Esophagus (tissue), 2 donors: ENCODE measurements around the gene INHBE. TPM values are rescaled to one million over a fixed set of nuclear protein-coding genes. Genes with fewer than 3 reads are reported as not detected.

Experiments
- H3K27ac ChIP-seq, 2 donors: one replicate each; pipeline ENCODE4 v1.5.1; 2013; ENCODE audit warnings: low read depth in 2 of 2, mild to moderate bottlenecking in 2 of 2, inconsistent platforms in 1 of 2, low read length in 1 of 2, moderate library complexity in 1 of 2
- H3K27me3 ChIP-seq, 2 donors: one replicate each; pipeline ENCODE4 v1.6.1; 2013; ENCODE audit warnings: low read length in 2 of 2, control low read depth in 1 of 2, mild to moderate bottlenecking in 1 of 2; ENCODE audit not compliant: insufficient read depth in 2 of 2, control insufficient read depth in 1 of 2
- H3K36me3 ChIP-seq, 2 donors: one replicate each; pipeline ENCODE4 v1.6.1; 2013; ENCODE audit warnings: low read length in 1 of 2; ENCODE audit not compliant: control insufficient read depth in 2 of 2, insufficient read depth in 2 of 2
- H3K4me1 ChIP-seq, 2 donors: one replicate each; pipeline ENCODE4 v1.6.1; 2013; ENCODE audit warnings: low read length in 1 of 2; ENCODE audit not compliant: control insufficient read depth in 2 of 2, insufficient read depth in 2 of 2
- H3K4me3 ChIP-seq, 2 donors: one replicate each; pipeline ENCODE4 v1.5.1; 2013; ENCODE audit warnings: low read length in 2 of 2, mild to moderate bottlenecking in 2 of 2, low read depth in 1 of 2, moderate library complexity in 1 of 2
- H3K9me3 ChIP-seq, 2 donors: one replicate each; pipeline ENCODE4 v1.6.1; 2013; ENCODE audit warnings: mild to moderate bottlenecking in 2 of 2, low read depth in 1 of 2, low read length in 1 of 2, moderate library complexity in 1 of 2; ENCODE audit not compliant: control insufficient read depth in 2 of 2, insufficient read depth in 1 of 2
- WGBS, 2 donors: extraction: QIAGEN DNeasy Blood & Tissue Kit; methylation state at CpG; one replicate each; pipeline ENCODE4 v1.1.7; 2013; 5-methylcytosine and 5-hydroxymethylcytosine counted together
- polyA plus RNA-seq, 2 donors: library from polyadenylated mRNA; stranded (reverse); fragments of 200-250 nt; gene quantifications; one replicate each; pipeline ENCODE4 v1.2.3, GENCODE V29; 2013
- donor health status: healthy with polysubstance abuse.
- donor health status: Bipolar disorder and iron deficiency.

INHBE gene
- polyA plus RNA-seq, 2 donors = 0.01 TPM; not detected in 1

GRCh38 chr12:57428965-57429364, 26.1 kb upstream of the INHBE start:
- Histone ChIP-seq H3K27ac (no peak overlapping the region), H3K27me3 (no peaks in the 10 kb centered on the region), H3K4me3 (no peak overlapping the region), H3K4me1 (no peaks in the 10 kb centered on the region), H3K36me3 (peaks cover 0 to 4% of the 10 kb centered on the region in 2 donors), H3K9me3 (no peaks in the 10 kb centered on the region)
- 71 to 73% methylated on average over 6 of the region's 6 CpGs for WGBS, 2 donors

- WGBS, 2 donors = 29% methylated on average over 9 of the region's 9 CpGs
- Histone ChIP-seq H3K4me1 (no peaks in the 10 kb centered on the region), H3K36me3 (peaks cover 0 to 4% of the 10 kb centered on the region in 2 donors), H3K4me3 (peak overlapping the region; percentile 55 to 90), H3K9me3 (no peaks in the 10 kb centered on the region), H3K27me3 (no peaks in the 10 kb centered on the region), H3K27ac (peak overlapping the region; percentile 17 to 95)
Observed at GRCh38 chr12:57429473-57430111, 25.5 kb upstream of the INHBE start.

DNA sequence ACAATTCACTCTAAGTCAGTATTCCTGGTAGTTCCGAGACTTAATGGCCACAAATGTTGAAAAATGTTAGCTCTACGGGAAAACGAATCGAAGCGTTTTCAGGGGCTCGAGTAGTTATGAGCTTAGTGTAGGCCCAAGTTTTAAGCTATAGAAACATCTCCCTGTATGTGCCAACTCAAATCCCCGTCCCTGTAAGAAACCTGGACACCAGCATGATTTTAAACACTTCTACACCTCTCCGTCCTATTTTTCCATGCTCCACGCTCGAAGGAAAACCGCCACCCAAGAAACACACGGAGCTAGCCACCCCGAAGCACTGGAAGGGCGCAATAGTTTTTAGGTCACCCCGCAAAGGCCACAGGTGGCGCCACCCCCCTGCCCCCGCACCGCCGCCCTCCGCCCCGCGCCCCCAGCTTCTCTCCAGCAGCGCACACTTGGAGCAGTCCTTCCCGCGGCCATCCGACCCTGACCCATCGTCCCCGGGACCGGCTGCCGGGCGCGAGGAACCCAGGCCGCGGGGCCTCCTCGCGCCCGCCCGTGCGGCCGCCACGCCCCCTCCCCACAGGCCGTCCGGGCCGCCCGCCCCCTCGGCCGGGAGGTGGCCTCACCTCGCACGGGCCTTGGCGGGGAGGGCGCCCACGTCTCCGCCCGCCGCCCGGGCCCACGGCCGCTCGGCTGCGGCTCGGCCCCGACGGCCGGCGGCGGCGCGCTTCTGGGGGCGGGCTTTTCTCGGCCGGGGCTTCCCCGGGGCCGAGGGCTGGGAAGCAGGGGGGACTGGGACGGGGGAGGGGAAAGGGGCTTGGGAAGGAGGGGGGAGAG, 24.8 kb upstream of the INHBE start:
- Histone ChIP-seq H3K4me1 (no peaks in the 10 kb centered on the region), H3K9me3 (no peaks in the 10 kb centered on the region), H3K36me3 (peaks cover 0 to 3% of the 10 kb centered on the region in 2 donors), H3K27me3 (no peaks in the 10 kb centered on the region), H3K4me3 (peak overlapping the region; percentile 55 to 90), H3K27ac (peak overlapping the region; percentile 94 to 95)
- 1% methylated on average over 72 to 74 of the region's 74 CpGs for WGBS, 2 donors

- Histone ChIP-seq H3K36me3 (no peaks in the 10 kb centered on the region), H3K9me3 (no peaks in the 10 kb centered on the region), H3K27me3 (no peaks in the 10 kb centered on the region), H3K4me1 (no peaks in the 10 kb centered on the region), H3K27ac (peak within 1 kb of the TSS; percentile 94 to 95), H3K4me3 (peak within 1 kb of the TSS; percentile 55 to 90)
- WGBS, 2 donors = 1 to 2% methylated on average over 40 to 41 of the region's 41 CpGs
Observed at GRCh38 chr12:57430931-57431566, 24.1 kb upstream of the INHBE start, which contains the start of gene R3HDM2. R3HDM2 (minus strand) TSS chr12:57431043; CDS start chr12:57310428, 120,615 bp downstream.

DNA sequence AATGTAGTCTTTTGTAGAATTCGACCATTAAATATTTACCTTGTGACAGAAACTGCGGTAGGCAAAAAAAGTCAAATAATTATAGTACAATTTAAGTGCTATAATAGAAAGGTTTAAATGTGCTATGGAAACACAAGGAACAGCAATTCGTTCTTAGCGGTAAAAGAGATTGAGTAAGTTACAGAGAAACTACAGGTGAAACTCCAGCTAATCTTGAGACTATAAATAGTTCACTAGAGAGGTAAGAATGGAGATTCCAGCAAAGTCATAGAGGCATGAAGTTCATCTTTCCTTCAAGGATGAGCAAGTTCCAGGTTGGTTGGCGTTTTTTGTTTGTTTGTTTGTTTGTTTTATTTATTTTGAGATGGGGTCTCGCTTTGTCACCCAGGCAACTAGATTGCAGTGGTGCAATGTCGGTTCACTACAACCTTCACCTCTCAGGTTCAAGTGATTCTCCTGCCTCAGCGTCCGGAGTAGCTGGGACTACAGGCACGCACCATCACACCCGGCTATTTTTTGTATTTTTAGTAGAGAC, 23.4 kb upstream of the INHBE start:
- Histone ChIP-seq H3K4me3 (peak overlapping the region in 1 of 2 donors; percentile 90), H3K27me3 (no peaks in the 10 kb centered on the region), H3K9me3 (no peaks in the 10 kb centered on the region), H3K4me1 (no peaks in the 10 kb centered on the region), H3K36me3 (no peaks in the 10 kb centered on the region), H3K27ac (no peak overlapping the region)
- WGBS, 2 donors = 77 to 80% methylated on average over 11 of the region's 11 CpGs

GRCh38 chr12:57433370-57433769, 21.7 kb upstream of the INHBE start:
- no peak overlapping the region for H3K27ac ChIP-seq
- no peak overlapping the region for H3K4me3 ChIP-seq
- no peaks in the 10 kb centered on the region for H3K27me3 ChIP-seq
- no peaks in the 10 kb centered on the region for H3K36me3 ChIP-seq
- no peaks in the 10 kb centered on the region for H3K9me3 ChIP-seq
- H3K4me1 ChIP-seq = no peaks in the 10 kb centered on the region
- WGBS, 2 donors = 81 to 92% methylated on average over 3 of the region's 3 CpGs

- Histone ChIP-seq H3K36me3 (no peaks in the 10 kb centered on the region), H3K4me3 (no peak within 1 kb of the TSS), H3K9me3 (no peaks in the 10 kb centered on the region), H3K27ac (no peak within 1 kb of the TSS), H3K27me3 (no peaks in the 10 kb centered on the region), H3K4me1 (no peaks in the 10 kb centered on the region)
- 70 to 73% methylated on average over 8 of the region's 8 CpGs for WGBS, 2 donors
Observed at GRCh38 chr12:57434517-57435223, 20.4 kb upstream of the INHBE start, which contains the start of gene INHBC. INHBC (plus strand) TSS chr12:57434784; CDS start chr12:57434887, 103 bp downstream.

GRCh38 chr12:57435293-57435692, 19.8 kb upstream of the INHBE start:
- 51 to 70% methylated on average over 4 of the region's 4 CpGs for WGBS, 2 donors
- H3K36me3 ChIP-seq = no peaks in the 10 kb centered on the region
- no peaks in the 10 kb centered on the region for H3K27me3 ChIP-seq
- no peaks in the 10 kb centered on the region for H3K4me1 ChIP-seq
- no peak overlapping the region for H3K4me3 ChIP-seq
- H3K27ac ChIP-seq = no peak overlapping the region
- no peaks in the 10 kb centered on the region for H3K9me3 ChIP-seq

DNA sequence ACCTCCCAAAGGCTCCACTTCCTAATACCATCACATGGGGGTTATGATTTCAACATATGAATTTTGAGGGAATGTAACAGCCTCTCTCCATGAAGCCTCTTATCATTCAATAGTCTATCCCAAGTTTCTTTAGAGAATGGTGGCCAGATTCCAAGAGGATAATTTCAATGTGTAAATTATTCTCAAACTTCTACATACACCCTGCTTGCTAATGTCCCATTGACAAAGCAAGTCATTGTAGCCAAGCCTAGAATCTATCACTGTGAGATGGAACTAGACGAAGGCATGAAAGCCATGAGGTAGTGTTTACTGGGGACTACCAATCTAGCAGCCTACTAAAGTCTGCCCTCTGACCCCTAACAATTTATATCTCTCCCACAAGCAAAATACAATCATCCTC, 16.7 kb upstream of the INHBE start:
- Histone ChIP-seq H3K4me3 (no peak overlapping the region), H3K9me3 (no peaks in the 10 kb centered on the region), H3K36me3 (no peaks in the 10 kb centered on the region), H3K4me1 (no peaks in the 10 kb centered on the region), H3K27me3 (no peaks in the 10 kb centered on the region), H3K27ac (no peak overlapping the region)
- WGBS, 2 donors = 89 to 93% methylated on average over 1 of the region's 1 CpG
